ENCODE results near the gene MT1H.
"Not testable (repeated sequence)": the region's sequence is repeated elsewhere in the genome, so short reads cannot be mapped to it uniquely, and the experiment has no call there.

The MT1H gene

DNA sequence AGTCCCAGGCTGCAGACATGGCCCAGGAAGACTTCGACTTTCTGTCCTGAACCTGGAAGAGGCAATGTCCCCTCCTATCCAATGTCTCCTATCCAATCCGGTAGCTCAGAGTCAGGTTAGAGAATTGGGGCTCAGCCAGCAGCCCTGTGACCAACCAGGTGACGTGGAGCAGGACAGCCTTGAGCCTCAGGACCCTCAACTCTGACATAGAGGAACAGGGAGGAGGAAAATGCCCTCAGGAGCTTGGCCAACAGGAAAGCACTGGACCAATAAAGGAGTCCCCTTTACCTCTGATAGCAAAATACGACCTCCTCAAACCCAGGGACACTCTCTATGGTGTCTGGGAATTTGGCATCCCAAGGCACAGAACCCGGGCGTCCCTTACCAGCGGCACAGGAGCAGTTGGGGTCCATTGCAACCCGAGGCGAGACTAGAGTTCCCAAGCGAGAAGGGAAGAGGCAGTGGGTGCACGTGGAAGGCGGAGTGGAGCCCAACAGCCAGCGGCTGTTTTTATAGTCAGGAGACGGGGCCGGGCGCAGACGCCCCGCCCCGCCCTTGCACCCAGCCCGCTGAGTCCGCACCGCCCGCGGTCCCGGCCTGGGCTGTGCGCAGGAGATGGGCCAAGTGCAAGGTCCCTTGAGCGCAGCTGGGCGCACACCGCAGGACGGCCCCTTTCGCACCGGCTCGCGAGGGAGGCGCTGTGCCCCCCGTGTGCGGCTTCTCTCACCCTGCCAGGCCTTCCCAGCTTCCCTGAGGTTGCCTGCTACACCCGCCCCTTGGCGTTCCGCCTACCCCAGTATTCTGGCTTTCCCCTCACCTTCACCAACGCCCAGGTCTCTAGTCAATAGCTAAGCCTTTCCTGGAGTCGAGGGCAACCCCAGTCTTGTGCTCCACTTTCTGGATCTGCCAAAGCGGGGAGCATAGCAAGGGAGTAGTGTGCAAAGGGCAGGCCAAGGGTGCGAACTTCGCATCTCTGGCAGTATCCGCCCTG, 1.7 kb upstream of the MT1H start, which contains the start of gene MT1G:
Gene MT1G, minus strand, starts transcription at position 485 of the 991 bp plus-strand sequence. Its CDS starts 72 bp downstream, at position 413.
- Histone ChIP-seq H3K4me3 (ENCODE audit: low read depth, low read length) (no peak within 1 kb of the TSS), H3K27me3 (ENCODE audit: insufficient read depth, low read depth, severe bottlenecking) (no peaks in the 10 kb centered on the region)
- DNase-seq, result no peak

GRCh38 chr16:56669840-56670619, 416 bp downstream of the MT1H start:
- Histone ChIP-seq H3K4me3 (ENCODE audit: low read depth, low read length) (no peak overlapping the region), H3K36me3 (no peaks in the 10 kb centered on the region), H3K9me3 (ENCODE audit: severe bottlenecking) (no peaks in the 10 kb centered on the region), H3K27me3 (ENCODE audit: insufficient read depth, low read depth, severe bottlenecking) (no peaks in the 10 kb centered on the region), H3K27ac (no peak overlapping the region)
- TF ChIP-seq CTCF (IDR thresholded peaks at IDR 0.05; ENCODE audit: low read depth, low read length), result no peak
- DNase-seq, result no peak

More for the DNA sequence above, 1.7 kb upstream of the MT1H start, which contains the start of gene MT1G:
- no peak for TF ChIP-seq CTCF (IDR thresholded peaks at IDR 0.05; ENCODE audit: low read depth, low read length)
- Histone ChIP-seq H3K9me3 (ENCODE audit: severe bottlenecking) (no peaks in the 10 kb centered on the region), H3K36me3 (no peaks in the 10 kb centered on the region), H3K27ac (no peak within 1 kb of the TSS)

- Histone ChIP-seq H3K27me3 (ENCODE audit: insufficient read depth, low read depth, severe bottlenecking) (no peaks in the 10 kb centered on the region), H3K4me3 (ENCODE audit: low read depth, low read length) (no peak overlapping the region), H3K9me3 (ENCODE audit: severe bottlenecking) (no peaks in the 10 kb centered on the region), H3K36me3 (no peaks in the 10 kb centered on the region), H3K27ac (no peak overlapping the region)
- DNase-seq, result no peak
- no peak for TF ChIP-seq CTCF (IDR thresholded peaks at IDR 0.05; ENCODE audit: low read depth, low read length)
These were observed 963 bp downstream of the MT1H start for GRCh38 chr16:56670620-56670934.

- not testable (repeated sequence) for H3K27ac ChIP-seq; H3K27me3 ChIP-seq (ENCODE audit: insufficient read depth, low read depth, severe bottlenecking); H3K36me3 ChIP-seq; DNase-seq; H3K9me3 ChIP-seq (ENCODE audit: severe bottlenecking); H3K4me3 ChIP-seq (ENCODE audit: low read depth, low read length)
These were observed 2.1 kb downstream of the MT1H start for GRCh38 chr16:56671691-56672090.

GRCh38 chr16:56672171-56672570, 2.6 kb downstream of the MT1H start:
- H3K36me3 ChIP-seq; DNase-seq; H3K27ac ChIP-seq; H3K27me3 ChIP-seq (ENCODE audit: insufficient read depth, low read depth, severe bottlenecking); H3K9me3 ChIP-seq (ENCODE audit: severe bottlenecking); H3K4me3 ChIP-seq (ENCODE audit: low read depth, low read length): not testable (repeated sequence)

- DNase-seq, result no peak
- TF ChIP-seq CTCF (IDR thresholded peaks at IDR 0.05; ENCODE audit: low read depth, low read length), result no peak
- Histone ChIP-seq H3K27me3 (ENCODE audit: insufficient read depth, low read depth, severe bottlenecking) (no peaks in the 10 kb centered on the region), H3K9me3 (ENCODE audit: severe bottlenecking) (no peaks in the 10 kb centered on the region), H3K27ac (peak overlapping the region; percentile 82; the same call in 1 of the 2 replicates), H3K4me3 (ENCODE audit: low read depth, low read length) (no peak overlapping the region), H3K36me3 (no peaks in the 10 kb centered on the region)
These were observed 3.3 kb downstream of the MT1H start for GRCh38 chr16:56672761-56673536.
